C4-2B (cell line): ENCODE data around the gene TPX2.

Experiments
- CTCF ChIP-seq: fragments of 450-650 bp; conservative IDR thresholded peaks from 2 replicates; pipeline ENCODE4 v1.5.1; 2017; ENCODE audit warnings: mild to moderate bottlenecking
- ZFX ChIP-seq: fragments of 450-650 bp; IDR thresholded peaks from 2 replicates; pipeline ENCODE4 v1.6.1; 2017

DNA sequence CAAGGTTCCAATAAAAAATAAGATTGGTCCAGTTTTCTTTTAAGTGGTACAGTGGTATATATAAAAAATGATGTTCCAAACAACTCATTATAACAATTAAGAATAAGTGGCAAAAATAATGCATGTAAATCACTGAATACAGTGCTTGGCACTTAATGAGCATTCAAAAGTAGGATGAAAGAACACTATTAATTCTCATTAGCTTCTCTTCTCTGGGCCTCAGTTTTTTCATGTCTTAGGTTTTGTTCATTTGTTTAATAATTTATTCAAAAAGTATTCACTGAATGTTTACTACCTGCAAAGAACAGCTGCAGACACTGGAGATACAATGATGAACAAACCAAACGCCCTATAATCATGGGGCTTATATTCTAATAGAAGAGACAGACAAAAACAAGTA is 37.5 kb upstream of the TPX2 start:
- TF ChIP-seq CTCF = no peak
- TF ChIP-seq ZFX = no peak
